GM10266 (cell line): ENCODE data around the gene C9orf43.

ENCODE experiments used
- DNase-seq: peaks from one replicate; pipeline ENCODE4 v3.0.0; 2012; ENCODE audit errors: extremely low spot score
- CTCF ChIP-seq: IDR thresholded peaks from 2 replicates; pipeline ENCODE4 v1.5.1; 2012; ENCODE audit warnings: mild to moderate bottlenecking, low read depth; ENCODE audit not compliant: control insufficient read depth, insufficient read depth; ENCODE audit errors: missing control alignments

Gene C9orf43

GRCh38 chr9:113386571-113387393, 23.8 kb upstream of the C9orf43 start:
- no peak for DNase-seq
- no peak for TF ChIP-seq CTCF

GRCh38 chr9:113387560-113388230, 22.9 kb upstream of the C9orf43 start:
- TF ChIP-seq CTCF, result no peak
- no peak for DNase-seq

- DNase-seq, result no peak
- no peak for TF ChIP-seq CTCF
These were observed 21.7 kb upstream of the C9orf43 start for GRCh38 chr9:113388833-113389232.

- DNase-seq, result no peak
- TF ChIP-seq CTCF, result no peak
These were observed 21.1 kb upstream of the C9orf43 start for GRCh38 chr9:113389451-113389850.

GRCh38 chr9:113390192-113390960, 20.2 kb upstream of the C9orf43 start:
- TF ChIP-seq CTCF, result no peak
- DNase-seq, result no peak

GRCh38 chr9:113391917-113392316, 18.6 kb upstream of the C9orf43 start:
- no peak for TF ChIP-seq CTCF
- DNase-seq, result no peak
